HG02571 (cell line): ENCODE data around the gene SLIT3.
"Not testable (repeated sequence)": the region's sequence is repeated elsewhere in the genome, so short reads cannot be mapped to it uniquely, and the experiment has no call there.

Source experiments
- ATAC-seq: cut with Tn5 transposase; IDR thresholded peaks from one replicate; pipeline ENCODE4 v1.9.1; 2021; ENCODE audit warnings: mild to moderate bottlenecking, moderate library complexity; ENCODE audit not compliant: unreplicated experiment

The SLIT3 gene

DNA sequence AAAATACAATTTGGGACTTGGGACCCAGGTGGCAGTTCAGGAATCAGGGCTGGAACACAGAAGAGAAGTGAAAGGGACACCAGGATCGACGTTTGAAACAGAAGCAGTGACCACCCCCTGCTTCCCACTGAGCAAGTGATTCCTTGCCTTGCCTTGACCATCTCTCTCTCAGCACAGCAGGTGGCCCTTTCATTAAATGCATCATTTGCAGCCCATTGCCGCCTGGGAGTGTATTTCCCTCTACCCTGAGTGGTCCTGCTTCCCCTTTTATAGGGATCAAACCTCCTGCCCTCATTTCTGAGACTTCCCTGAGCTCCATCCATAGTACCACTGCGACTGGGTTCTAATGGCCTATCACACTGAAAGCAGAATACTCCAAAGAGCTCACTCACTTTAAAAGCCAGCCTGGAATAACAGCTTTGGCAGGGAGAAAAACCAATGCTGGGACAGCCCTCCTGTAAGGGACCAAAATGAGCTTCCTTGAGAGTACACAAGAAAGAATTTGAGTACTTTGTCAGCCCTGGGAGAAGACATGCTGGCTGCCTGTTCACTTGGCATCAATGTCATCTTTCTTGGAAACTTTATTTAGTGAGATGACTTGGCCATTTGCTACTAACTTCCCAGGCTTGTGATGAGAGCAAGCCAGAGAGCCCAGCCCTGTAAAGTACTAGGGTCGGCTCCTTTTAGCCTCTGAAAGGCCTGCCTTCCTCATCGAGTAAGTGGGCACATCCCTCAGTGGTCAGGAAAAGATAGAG, 149.7 kb downstream of the SLIT3 start:
- no peak for ATAC-seq

DNA sequence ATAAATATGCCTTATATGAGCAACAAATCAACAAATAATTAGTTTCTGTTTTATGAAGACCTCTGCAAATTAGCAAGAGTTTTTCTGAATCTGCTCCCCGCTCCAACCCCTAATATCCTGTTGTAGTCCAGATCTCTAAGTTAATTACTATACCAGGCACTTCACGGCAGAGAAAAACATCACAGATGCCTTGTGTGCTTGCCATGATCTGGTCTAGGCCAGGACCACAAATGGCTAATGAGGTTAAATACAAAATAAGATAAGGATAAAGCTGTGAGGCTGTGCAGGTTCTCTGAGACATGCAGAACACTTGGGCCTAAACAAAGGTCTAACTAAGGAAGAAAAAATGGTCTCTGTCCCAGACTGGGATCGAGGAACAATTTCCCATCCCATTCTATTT, 150.8 kb downstream of the SLIT3 start:
- ATAC-seq: no peak

DNA sequence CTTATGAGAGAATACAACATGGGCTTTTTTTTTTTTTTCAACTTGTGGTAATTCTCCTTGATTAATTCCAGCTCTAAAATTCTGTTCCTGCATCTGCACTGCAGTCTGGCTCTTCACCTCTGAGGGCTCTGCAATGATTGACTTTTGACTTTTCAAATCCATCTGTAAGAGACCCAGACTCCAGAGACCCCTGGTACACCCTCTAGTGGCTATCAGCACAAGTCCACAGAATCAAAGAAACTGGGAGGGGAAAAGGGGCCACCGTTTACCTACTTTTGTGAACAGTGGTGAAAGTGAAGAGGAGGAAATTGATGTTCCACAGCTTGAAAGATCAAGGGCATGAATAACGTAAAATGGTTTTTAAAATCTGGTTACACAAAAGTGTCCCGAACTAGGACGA, 151.6 kb downstream of the SLIT3 start:
- no peak for ATAC-seq

DNA sequence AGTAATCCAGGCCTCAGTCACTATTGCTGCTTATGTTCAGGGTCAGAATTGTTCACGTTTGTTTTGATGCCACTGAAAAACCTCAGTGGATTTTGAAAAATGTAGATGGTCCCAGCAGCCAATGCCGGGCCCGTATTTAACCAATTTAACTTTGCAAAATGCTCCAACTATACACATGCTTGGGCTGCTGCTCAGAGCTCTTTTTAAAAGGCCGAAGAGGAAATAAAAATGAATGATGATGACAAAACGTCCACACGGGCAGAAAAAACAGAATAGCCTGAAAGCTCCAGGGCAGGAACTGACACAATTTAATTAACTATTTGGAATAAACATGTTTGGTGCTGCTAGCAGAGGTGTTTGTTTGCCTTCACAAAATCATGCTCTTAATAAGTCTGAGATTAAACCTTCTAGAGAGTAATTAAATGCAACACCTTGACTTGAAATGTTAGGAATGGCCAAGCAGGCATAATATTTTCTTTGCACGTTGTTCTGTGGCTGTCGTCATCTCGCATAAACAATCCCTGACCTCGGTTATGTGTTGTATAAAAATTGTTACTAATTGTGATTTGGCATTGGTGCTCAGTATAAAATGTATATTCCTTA, 152.7 kb downstream of the SLIT3 start:
- ATAC-seq: no peak

DNA sequence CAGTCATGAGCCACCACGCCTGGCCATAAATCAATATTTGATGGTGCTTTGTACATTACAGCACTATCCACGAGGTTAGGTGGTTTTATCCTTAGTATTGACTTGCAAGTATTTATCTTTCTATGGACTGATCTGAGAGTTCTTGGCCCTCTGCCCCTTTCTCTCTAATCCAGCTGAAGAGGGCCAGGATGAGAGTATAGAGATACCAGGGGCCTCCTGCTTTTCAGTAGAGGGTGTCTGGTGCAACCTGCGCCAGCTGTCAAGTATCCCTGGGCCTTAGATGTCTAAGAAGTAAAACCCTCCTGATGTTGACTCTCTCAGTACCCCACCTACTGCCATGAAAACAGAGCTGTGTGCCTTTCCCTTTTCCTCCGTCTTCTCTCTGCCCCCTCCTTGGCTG, 153.4 kb downstream of the SLIT3 start:
- ATAC-seq: no peak

DNA sequence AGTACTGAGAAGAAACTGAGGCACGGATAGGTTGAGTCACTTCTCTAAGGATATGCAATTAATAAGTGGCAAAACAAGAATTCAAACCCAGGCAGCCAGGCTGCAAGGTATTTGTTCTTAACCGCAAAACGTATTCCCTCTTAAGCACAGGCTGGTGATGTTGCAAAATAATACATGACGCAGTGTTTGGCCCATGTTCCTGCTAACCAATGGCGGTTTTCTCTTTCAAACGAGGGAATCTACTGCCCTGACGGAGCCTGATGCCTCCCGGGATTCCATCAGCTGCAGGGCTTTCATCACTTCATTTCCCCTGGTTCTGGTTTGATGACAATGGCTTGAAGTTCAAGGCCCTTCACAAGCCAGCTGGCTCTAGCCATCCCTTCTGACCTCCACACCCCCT, 154.8 kb downstream of the SLIT3 start:
- no peak for ATAC-seq

DNA sequence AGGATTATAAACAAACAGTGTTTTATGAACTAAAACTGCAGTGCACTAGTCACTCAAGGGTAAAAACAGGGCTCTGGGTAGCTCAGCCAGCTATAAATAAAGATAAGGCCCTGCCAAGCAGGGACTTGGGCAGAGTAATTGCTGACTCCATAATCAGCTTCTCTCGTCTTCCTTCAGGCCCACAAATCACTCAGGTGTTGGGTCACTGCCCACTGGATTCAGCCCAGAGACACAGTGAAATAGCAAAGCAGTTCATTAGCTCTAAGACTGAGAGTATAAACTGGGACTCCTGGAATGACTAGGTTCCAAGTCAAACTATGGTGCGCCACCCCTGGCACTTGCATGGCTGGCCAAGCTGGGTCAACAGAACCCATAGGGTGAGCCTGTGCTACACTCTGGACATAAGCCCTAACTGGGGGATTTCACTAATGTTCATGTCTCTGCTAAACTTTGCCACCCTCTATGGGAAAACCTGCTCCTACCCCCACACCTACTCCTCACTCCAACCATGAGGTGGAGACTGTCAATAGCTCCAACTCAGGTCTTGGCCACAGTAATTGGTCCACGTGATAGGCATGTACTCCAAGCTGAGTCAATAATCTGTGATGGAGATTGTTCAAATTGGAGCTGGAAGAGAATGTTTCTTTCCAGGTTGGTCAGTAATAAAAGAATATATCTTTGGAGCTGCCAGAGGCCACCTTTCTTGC, 158.5 kb downstream of the SLIT3 start:
- ATAC-seq: no peak

DNA sequence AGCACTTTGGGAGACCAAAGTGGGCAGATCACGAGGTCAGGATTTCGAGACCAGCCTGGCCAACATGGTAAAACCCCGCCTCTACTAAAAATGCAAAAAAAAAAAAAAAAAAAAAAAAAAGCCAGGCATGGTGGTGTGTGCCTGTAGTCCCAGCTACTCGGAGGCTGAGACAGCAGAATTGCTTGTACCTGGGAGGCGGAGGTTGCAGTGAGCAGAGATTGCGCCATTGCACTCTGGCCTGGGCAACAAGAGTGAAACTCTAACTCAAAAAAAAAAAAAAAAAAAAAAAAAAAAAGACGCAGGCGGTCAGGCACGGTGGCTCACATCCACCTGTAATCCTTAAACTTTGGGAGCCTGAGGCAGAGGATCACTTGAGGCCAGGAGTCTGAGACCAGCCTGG, 160.7 kb downstream of the SLIT3 start:
- not testable (repeated sequence) for ATAC-seq

DNA sequence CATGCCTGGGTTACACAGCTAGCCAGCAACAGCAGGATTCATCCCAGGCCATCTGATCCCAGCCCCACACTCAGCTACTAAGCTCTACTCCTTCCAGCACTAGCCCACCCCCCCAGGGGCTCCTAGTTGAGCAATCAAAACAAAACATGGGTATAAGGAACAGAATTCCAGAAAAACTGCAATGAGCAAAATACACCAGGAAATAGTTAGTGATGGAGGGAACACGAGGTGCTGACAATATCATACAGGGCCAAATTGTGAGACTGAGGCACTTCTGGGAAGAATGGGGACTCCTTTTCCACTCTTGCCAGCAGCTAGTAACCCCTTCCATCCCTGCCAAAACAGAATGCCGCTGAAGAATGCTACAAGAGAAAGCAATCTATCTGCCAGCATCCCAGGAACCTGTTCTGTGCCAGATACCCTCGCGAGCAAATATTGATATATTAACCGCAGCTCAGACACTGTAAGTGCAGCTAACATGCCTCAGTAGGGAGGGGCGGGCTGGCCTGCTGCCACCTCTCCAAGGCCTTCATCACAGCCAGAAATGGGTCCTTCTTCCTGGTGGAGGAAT, 161.4 kb downstream of the SLIT3 start:
- no peak for ATAC-seq

DNA sequence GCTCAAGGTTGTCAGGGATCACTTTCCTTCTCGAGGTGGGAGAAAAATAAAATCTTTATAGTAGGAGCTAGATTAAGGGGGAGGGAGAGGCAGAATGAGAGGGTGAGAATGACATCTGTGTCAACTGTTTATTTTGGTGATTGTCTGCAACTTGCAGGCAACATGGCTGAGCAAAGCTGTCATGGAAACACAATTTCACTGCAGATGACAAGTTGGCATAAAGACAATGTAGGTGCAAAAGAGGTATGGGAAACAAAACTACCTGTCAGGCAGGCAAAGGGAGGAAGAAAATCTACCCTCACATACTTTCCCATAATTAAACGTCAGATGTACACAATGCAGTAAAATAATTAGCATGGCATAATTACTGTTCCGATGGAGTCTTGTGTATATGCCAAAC, 167.4 kb downstream of the SLIT3 start:
- no peak for ATAC-seq

DNA sequence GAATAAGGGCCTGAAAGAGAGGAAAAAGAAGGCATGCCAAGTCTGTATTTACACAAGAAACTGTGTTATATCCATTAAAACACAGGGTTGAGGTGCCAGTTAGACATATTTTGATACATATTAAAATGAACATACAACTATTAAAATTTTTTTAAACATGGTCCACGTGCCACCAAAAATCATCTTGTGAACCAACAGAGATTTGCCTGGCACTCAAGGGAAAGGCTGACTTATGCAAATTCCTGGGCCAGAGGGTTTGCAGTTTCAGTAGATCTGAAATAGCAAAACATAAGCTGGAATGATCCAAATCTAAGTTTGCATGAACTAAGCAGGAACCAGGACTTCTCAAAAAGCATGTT, 168.7 kb downstream of the SLIT3 start:
- no peak for ATAC-seq

DNA sequence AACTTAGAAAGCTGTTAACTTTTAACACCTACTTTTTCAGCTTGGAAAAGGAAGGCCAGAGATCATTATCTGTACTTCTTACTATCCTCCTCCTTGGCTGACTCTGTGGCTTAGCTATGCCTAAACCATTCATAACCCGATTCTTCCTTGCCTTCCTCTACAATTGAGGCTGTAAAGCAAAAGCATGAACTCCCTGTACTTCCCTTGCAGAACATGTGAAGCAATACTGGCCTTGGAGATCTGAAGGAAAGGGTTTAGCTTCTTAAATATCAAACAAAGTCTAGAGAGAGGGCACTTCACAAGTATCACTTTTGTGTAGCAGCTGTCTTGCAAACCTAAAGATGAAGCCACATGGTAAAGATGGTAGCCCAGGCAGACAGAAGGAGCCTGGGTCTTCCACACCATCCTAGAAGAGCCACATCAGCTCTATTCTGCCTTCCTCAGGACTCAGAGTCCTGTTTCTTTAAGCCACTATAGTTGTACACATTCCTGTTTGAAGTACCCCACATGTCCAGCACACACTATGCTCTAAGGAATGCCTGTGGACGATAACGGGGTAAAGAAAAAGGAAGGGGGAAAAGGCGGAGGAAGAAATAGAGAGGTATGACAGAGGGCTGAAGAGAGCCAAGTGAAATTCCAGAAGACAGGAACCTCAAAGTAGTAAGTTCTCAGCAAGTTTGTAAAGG, 169.2 kb downstream of the SLIT3 start:
- ATAC-seq: no peak

DNA sequence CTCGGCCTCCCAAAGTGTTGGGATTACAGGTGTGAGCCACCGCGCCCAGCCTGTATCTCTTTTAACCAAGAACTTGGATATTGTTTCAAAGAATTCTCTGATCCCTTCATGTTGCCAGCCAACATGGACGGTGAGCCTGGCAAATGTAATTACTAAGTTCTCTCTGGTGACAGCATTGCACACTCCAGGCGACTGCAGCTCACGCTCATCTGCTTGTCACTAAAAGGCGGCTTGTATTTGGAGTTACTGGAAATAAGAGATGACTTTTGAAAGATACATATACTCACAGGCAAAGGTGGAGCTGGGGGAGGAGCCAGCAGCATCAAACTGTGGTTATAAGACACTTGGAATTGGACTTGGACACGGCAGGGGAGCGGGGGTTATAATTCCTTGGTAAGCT, 172.3 kb downstream of the SLIT3 start:
- no peak for ATAC-seq

DNA sequence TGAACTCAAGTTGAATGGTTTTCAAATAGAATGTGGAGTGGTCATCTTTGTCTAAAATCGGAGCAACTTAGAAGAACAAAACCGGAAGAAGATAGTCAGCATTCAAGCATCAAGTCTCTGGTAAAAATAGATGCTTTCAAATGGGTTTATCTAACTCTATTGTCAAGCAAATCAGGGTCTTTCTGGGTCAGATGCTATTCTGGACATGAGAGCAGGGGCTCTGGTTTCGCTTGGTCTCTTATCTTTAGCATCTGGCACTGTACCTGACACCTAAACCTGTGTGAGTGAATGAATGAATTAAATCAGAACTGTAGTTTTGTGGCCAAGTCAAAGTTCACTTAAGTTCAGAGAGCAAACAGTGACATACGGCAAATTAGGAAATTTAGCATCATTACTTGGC, 173.5 kb downstream of the SLIT3 start:
- ATAC-seq: no peak

DNA sequence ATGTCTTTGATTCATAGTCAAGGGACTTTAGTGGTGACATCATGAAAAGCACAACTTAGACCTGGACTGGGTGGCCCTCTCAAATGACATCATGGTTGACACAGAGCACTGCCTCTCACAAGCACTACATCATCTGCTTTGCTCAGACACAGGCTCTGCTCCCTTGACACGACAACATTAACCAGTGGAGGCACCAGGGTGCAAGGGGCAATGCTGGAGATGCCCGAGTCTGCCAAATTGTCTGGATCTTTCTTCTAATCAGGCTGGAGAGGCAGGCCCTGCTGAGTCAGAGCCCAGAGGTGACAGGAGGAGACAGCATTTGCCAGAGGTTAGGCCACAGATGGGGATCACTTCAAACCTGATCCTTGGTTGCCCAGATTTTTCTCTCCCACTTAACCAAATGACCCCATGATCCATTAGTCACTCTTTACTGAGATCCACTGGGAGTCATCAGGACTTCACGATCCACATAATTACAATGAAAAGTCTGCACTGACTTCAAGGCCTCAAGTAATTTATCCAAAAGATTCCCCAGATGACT, 174.4 kb downstream of the SLIT3 start:
- ATAC-seq: no peak

DNA sequence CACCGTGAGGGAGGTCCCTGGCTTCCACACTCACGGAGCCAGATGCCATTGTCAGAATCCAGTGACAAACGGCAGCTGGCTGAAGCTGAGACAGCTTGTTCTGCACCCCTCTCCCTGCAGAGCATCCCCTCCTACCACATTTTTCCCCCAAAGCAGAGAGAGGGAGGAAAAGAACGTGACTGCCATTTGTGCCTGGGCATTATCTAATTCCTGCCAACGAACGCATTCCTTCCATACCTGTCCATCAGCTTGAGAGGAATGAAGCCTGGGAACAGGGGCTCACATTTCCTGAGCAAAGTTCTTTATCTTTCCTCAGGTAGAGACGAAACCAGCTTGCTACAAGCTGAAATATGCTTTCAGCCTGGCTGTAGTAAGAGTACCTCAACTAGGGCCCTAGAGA, 175.4 kb downstream of the SLIT3 start:
- ATAC-seq: no peak

DNA sequence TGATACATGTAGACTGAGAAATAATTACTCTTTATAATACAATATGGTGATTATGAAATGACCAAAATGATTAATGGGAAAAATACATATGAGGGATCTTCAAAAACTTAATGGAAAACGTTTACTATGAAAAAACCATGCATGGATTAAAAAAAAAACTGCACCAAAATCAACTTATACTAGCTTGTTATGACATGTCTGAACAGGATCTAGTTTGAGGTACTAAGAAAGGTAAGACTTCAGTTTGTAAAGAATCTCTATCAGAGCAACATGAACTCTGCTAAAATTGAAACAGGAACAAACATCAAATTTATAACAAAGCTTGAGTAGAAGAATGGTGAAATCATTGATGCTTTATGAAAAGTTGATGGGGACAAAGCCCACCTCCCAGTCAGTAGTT, 178.0 kb downstream of the SLIT3 start:
- no peak for ATAC-seq

DNA sequence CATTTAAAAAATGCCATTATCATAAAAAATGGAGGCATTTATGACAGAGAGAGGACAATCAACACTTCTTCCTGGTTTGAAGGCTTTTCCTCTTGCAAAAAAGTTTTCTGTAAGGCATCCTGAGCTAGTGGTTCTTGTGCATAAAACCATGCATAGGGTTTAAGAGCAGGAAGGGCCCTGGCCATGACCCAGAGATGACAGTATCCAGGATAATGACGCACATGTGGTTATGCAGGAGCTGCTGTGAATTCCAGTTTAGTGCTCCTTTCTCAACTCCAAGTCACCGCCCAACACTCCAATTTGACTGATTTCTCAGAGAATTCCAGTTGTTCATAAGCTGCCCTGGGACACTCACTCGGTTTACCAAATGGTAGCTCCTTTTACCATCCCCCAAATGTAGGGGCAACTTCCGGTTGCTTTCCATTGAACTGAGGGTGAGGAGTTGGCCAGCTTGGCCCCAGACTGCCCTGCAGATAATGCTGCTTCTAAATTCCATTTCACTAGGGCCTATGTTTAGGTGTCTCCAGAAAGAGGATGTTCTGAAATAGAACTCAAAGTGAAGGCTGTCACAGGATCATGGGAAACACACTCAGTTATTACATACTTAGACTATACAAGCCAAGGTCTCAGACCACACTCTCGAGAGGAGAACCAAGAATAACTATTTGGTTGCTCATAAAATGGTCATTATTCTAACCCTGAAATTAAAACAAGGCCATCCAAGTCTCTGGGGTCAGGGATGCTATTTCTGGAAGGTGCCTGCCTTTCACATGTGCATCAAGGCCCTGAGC, 179.1 kb downstream of the SLIT3 start:
- no peak for ATAC-seq

DNA sequence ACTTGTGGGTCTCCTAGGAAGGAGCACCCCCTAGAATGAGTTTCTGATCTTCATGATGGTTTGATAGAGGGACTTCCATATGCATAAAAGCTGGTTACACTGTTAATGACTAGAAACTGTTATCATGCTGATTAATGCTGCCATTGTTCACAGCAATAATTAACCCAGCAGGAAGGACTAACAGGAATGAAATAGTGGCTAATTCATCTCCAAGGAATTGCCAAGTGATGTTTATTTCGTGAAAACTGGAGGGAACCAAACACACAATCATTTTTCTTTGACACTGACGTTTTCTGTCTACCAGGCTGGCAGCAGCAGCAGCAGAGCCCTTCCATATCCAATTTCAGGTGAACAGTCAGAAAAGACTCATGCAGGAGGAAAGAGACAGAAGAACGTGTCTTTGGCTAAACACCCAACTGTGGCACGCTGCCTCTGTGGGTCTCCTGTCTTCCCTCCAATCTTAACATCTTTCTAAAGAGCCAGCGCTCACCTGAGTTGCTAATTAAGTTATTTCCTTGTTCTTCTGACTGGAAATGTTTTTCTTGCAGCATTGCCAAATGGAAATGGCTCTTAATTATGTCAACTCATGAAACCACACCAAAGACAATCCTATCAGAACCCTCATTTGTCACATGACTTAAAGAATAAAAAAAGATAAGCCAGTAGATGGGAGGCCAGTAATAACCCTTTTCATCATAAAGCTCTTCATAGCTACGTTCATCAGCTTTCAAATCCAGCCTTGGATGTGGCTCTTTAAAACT, 181.5 kb downstream of the SLIT3 start:
- ATAC-seq: no peak
